Measurements from ENCODE around the gene TMEM163. TPM values are rescaled to one million over a fixed set of nuclear protein-coding genes. Genes with fewer than 3 reads are reported as not detected.
"Not testable (repeated sequence)": the region's sequence is repeated elsewhere in the genome, so short reads cannot be mapped to it uniquely, and the experiment has no call there.

TMEM163 gene
- total RNA-seq (2014; rRNA removed; shearing (Covaris generic)) = 0.43 and 0.91 TPM in 2 replicates

- no peak for DNase-seq (ENCODE audit: low spot score)
Observed at GRCh38 chr2:134718817-134719814, at the start of gene TMEM163. TSS of gene TMEM163 (minus strand) at chr2:134719000.

GRCh38 chr2:134766583-134766982 is 47.8 kb upstream of the TMEM163 start:
- no peak for DNase-seq (ENCODE audit: low spot score)

GRCh38 chr2:134765987-134766386 is 47.2 kb upstream of the TMEM163 start:
- no peak for DNase-seq (ENCODE audit: low spot score)

GRCh38 chr2:134764164-134764563 is 45.4 kb upstream of the TMEM163 start:
- DNase-seq (ENCODE audit: low spot score) = no peak

- no peak for DNase-seq (ENCODE audit: low spot score)
Observed at GRCh38 chr2:134763164-134763710, 44.4 kb upstream of the TMEM163 start.

- peak; percentile 66 for DNase-seq (ENCODE audit: low spot score)
Observed at GRCh38 chr2:134762508-134762907, 43.7 kb upstream of the TMEM163 start.

- no peak for DNase-seq (ENCODE audit: low spot score)
Observed at GRCh38 chr2:134760385-134760784, 41.6 kb upstream of the TMEM163 start.

- DNase-seq (ENCODE audit: low spot score) = no peak
Observed at GRCh38 chr2:134758633-134759032, 39.8 kb upstream of the TMEM163 start.

GRCh38 chr2:134751981-134752380 is 33.2 kb upstream of the TMEM163 start:
- DNase-seq (ENCODE audit: low spot score) = not testable (repeated sequence)

GRCh38 chr2:134745546-134745945 is 26.7 kb upstream of the TMEM163 start:
- no peak for DNase-seq (ENCODE audit: low spot score)

- no peak for DNase-seq (ENCODE audit: low spot score)
Observed at GRCh38 chr2:134745023-134745422, 26.2 kb upstream of the TMEM163 start.

GRCh38 chr2:134739879-134740301 is 21.1 kb upstream of the TMEM163 start:
- peak; percentile 40 for DNase-seq (ENCODE audit: low spot score)

GRCh38 chr2:134739236-134739878 is 20.6 kb upstream of the TMEM163 start:
- DNase-seq (ENCODE audit: low spot score) = no peak

GRCh38 chr2:134738141-134738870 is 19.5 kb upstream of the TMEM163 start:
- no peak for DNase-seq (ENCODE audit: low spot score)

- DNase-seq (ENCODE audit: low spot score) = no peak
Observed at GRCh38 chr2:134737671-134738070, 18.9 kb upstream of the TMEM163 start.

- DNase-seq (ENCODE audit: low spot score) = peak; percentile 94
Observed at GRCh38 chr2:134736167-134736880, 17.5 kb upstream of the TMEM163 start.

- DNase-seq (ENCODE audit: low spot score) = no peak
Observed at GRCh38 chr2:134728163-134728562, 9.4 kb upstream of the TMEM163 start.

- DNase-seq (ENCODE audit: low spot score) = peak; percentile 76
Observed at GRCh38 chr2:134727385-134727784, 8.6 kb upstream of the TMEM163 start.

- no peak for DNase-seq (ENCODE audit: low spot score)
Observed at GRCh38 chr2:134726645-134727044, 7.8 kb upstream of the TMEM163 start.

GRCh38 chr2:134725876-134726275 is 7.1 kb upstream of the TMEM163 start:
- DNase-seq (ENCODE audit: low spot score) = no peak

GRCh38 chr2:134724341-134724740 is 5.5 kb upstream of the TMEM163 start:
- no peak for DNase-seq (ENCODE audit: low spot score)
